Prostate gland (tissue), 2 donors: ENCODE results near the gene ELMO3.

Experiments
- CTCF ChIP-seq, 4 experiments: fragments of 200-600 bp in 2 of 4; fragments of 450-650 bp in 2 of 4; sonication (generic) in 2 of 4; IDR thresholded peaks; 1 replicate in 3 of 4; 2 replicates in 1 of 4; pipeline ENCODE4 v1.5.1; 2016 to 2019; ENCODE audit warnings: antibody characterized with exemption in 4 of 4, mild to moderate bottlenecking in 2 of 4, moderate library complexity in 2 of 4
- POLR2AphosphoS5 ChIP-seq: sonication (generic); formaldehyde crosslinking; IDR thresholded peaks from one replicate; pipeline ENCODE4 v1.6.1; 2017; ENCODE audit warnings: antibody characterized with exemption

- TF ChIP-seq CTCF (IDR thresholded peaks at IDR 0.05) (no peak), POLR2AphosphoS5 (no peak)
These were observed 35.5 kb upstream of the ELMO3 start for GRCh38 chr16:67163164-67163998.
